ENCODE results near the gene GPHN.

GPHN gene

GRCh38 chr14:66717561-66718140 lies 209.7 kb downstream of the GPHN start:
- TF ChIP-seq, protein P1, sequence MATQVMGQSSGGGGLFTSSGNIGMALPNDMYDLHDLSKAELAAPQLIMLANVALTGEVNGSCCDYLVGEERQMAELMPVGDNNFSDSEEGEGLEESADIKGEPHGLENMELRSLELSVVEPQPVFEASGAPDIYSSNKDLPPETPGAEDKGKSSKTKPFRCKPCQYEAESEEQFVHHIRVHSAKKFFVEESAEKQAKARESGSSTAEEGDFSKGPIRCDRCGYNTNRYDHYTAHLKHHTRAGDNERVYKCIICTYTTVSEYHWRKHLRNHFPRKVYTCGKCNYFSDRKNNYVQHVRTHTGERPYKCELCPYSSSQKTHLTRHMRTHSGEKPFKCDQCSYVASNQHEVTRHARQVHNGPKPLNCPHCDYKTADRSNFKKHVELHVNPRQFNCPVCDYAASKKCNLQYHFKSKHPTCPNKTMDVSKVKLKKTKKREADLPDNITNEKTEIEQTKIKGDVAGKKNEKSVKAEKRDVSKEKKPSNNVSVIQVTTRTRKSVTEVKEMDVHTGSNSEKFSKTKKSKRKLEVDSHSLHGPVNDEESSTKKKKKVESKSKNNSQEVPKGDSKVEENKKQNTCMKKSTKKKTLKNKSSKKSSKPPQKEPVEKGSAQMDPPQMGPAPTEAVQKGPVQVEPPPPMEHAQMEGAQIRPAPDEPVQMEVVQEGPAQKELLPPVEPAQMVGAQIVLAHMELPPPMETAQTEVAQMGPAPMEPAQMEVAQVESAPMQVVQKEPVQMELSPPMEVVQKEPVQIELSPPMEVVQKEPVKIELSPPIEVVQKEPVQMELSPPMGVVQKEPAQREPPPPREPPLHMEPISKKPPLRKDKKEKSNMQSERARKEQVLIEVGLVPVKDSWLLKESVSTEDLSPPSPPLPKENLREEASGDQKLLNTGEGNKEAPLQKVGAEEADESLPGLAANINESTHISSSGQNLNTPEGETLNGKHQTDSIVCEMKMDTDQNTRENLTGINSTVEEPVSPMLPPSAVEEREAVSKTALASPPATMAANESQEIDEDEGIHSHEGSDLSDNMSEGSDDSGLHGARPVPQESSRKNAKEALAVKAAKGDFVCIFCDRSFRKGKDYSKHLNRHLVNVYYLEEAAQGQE (IDR thresholded peaks at IDR 0.05; ENCODE audit: insufficient read depth in 1 of 2, low read depth in 2 of 2, low read length in 2 of 2) = no peak
- TF ChIP-seq SIN3A (IDR thresholded peaks at IDR 0.05; ENCODE audit: borderline replicate concordance, insufficient read depth, low read length) (no peak), POLR2AphosphoS5 (IDR thresholded peaks at IDR 0.05; ENCODE audit: low read depth, low read length) (no peak), FOXP2 (optimal IDR thresholded peaks at IDR 0.05; ENCODE audit: borderline replicate concordance, extremely low read depth, extremely low read length, insufficient read depth) (no peak), TAF1 (IDR thresholded peaks at IDR 0.05; ENCODE audit: borderline replicate concordance, insufficient read depth, low read length) (no peak)

GRCh38 chr14:66724996-66725395 lies 217.0 kb downstream of the GPHN start:
- no peak for TF ChIP-seq POLR2AphosphoS5 (IDR thresholded peaks at IDR 0.05; ENCODE audit: low read depth, low read length)
- TF ChIP-seq FOXP2 (optimal IDR thresholded peaks at IDR 0.05; ENCODE audit: borderline replicate concordance, extremely low read depth, extremely low read length, insufficient read depth) = no peak
- TF ChIP-seq, protein P1 (IDR thresholded peaks at IDR 0.05; ENCODE audit: insufficient read depth in 1 of 2, low read depth in 2 of 2, low read length in 2 of 2) = no peak
- TF ChIP-seq TAF1 (IDR thresholded peaks at IDR 0.05; ENCODE audit: borderline replicate concordance, insufficient read depth, low read length) = no peak
- TF ChIP-seq SIN3A (IDR thresholded peaks at IDR 0.05; ENCODE audit: borderline replicate concordance, insufficient read depth, low read length) = no peak

- TF ChIP-seq TAF1 (IDR thresholded peaks at IDR 0.05; ENCODE audit: borderline replicate concordance, insufficient read depth, low read length) (no peak), FOXP2 (optimal IDR thresholded peaks at IDR 0.05; ENCODE audit: borderline replicate concordance, extremely low read depth, extremely low read length, insufficient read depth) (no peak), SIN3A (IDR thresholded peaks at IDR 0.05; ENCODE audit: borderline replicate concordance, insufficient read depth, low read length) (no peak), POLR2AphosphoS5 (IDR thresholded peaks at IDR 0.05; ENCODE audit: low read depth, low read length) (no peak)
- TF ChIP-seq, protein P1 (IDR thresholded peaks at IDR 0.05; ENCODE audit: insufficient read depth in 1 of 2, low read depth in 2 of 2, low read length in 2 of 2) = no peak
These were observed 227.9 kb downstream of the GPHN start for GRCh38 chr14:66735853-66736252.

DNA sequence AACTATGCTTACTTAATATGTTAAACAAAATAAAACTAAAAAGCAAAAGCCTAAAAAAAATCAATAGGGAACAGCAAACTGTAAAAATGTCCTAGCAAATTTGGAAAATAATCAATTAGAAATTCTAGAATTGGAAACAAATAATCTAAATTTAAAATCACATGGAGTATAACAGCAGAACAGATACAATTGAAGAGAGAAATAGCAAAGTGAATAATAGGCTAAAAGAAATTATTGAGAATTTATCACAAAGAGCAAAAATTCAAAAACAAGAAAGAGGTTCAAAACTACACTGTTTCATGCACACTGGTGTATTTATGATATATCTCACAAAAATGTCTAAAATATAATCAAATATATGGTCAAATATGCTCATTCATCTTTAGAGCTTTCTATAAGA lies 231.9 kb downstream of the GPHN start:
- TF ChIP-seq POLR2AphosphoS5 (IDR thresholded peaks at IDR 0.05; ENCODE audit: low read depth, low read length) (no peak), FOXP2 (optimal IDR thresholded peaks at IDR 0.05; ENCODE audit: borderline replicate concordance, extremely low read depth, extremely low read length, insufficient read depth) (no peak), TAF1 (IDR thresholded peaks at IDR 0.05; ENCODE audit: borderline replicate concordance, insufficient read depth, low read length) (no peak)
- TF ChIP-seq, protein P1 (IDR thresholded peaks at IDR 0.05; ENCODE audit: insufficient read depth in 1 of 2, low read depth in 2 of 2, low read length in 2 of 2) = no peak

DNA sequence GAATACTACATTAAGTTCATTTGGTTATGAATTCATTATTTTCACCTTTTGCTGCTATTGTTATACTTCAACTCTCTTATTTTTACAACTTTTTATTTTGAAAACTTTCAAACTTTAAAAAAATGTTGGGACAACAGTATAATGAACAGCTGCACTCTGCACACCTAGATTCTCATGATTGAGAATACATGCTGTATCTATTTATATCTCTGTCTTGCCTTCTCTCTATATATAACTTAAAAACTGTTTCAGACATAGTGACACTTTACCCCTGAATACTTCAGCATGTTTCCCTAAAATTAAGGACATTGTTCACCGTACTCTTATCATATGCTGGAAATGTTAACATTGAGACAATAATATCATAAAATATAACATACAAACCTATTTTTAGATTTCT lies 237.1 kb downstream of the GPHN start:
- no peak for TF ChIP-seq TAF1 (IDR thresholded peaks at IDR 0.05; ENCODE audit: borderline replicate concordance, insufficient read depth, low read length)

Measured in PFSK-1 (cell line).